ENCODE data around the gene MASP2.

The MASP2 gene

GRCh38 chr1:11052839-11053757, 6.1 kb upstream of the MASP2 start:
- TF ChIP-seq CREB1 (IDR thresholded peaks at IDR 0.05; ENCODE audit: low read depth) (no peak), USF1 (IDR thresholded peaks at IDR 0.05) (no peak), TEAD4 (IDR thresholded peaks at IDR 0.05) (no peak), EP300 (IDR thresholded peaks at IDR 0.05; ENCODE audit: borderline replicate concordance) (no peak), ZBTB7A (IDR thresholded peaks at IDR 0.05; ENCODE audit: low read depth) (no peak), TCF12 (IDR thresholded peaks at IDR 0.05; ENCODE audit: low read depth) (no peak), REST (IDR thresholded peaks at IDR 0.05; ENCODE audit: low read depth) (no peak), NFIC (IDR thresholded peaks at IDR 0.05) (no peak), RAD21 (IDR thresholded peaks at IDR 0.05; ENCODE audit: low read depth) (no peak), CEBPB (IDR thresholded peaks at IDR 0.05) (no peak), MAX (IDR thresholded peaks at IDR 0.05) (no peak), TAF1 (IDR thresholded peaks at IDR 0.05; ENCODE audit: low read depth) (no peak), EGR1 (IDR thresholded peaks at IDR 0.05) (no peak), YY1 (IDR thresholded peaks at IDR 0.05; ENCODE audit: low read depth) (no peak), FOXM1 (IDR thresholded peaks at IDR 0.05; ENCODE audit: borderline replicate concordance, low read depth) (no peak)

- TF ChIP-seq EP300 (IDR thresholded peaks at IDR 0.05; ENCODE audit: borderline replicate concordance) (no peak), CEBPB (IDR thresholded peaks at IDR 0.05) (no peak), YY1 (IDR thresholded peaks at IDR 0.05; ENCODE audit: low read depth) (no peak), MAX (IDR thresholded peaks at IDR 0.05) (no peak), USF1 (IDR thresholded peaks at IDR 0.05) (no peak), TAF1 (IDR thresholded peaks at IDR 0.05; ENCODE audit: low read depth) (no peak), CREB1 (IDR thresholded peaks at IDR 0.05; ENCODE audit: low read depth) (no peak), FOXM1 (IDR thresholded peaks at IDR 0.05; ENCODE audit: borderline replicate concordance, low read depth) (no peak), REST (IDR thresholded peaks at IDR 0.05; ENCODE audit: low read depth) (no peak), TEAD4 (IDR thresholded peaks at IDR 0.05) (no peak), TCF12 (IDR thresholded peaks at IDR 0.05; ENCODE audit: low read depth) (no peak), NFIC (IDR thresholded peaks at IDR 0.05) (no peak), EGR1 (IDR thresholded peaks at IDR 0.05) (no peak), RAD21 (IDR thresholded peaks at IDR 0.05; ENCODE audit: low read depth) (no peak), ZBTB7A (IDR thresholded peaks at IDR 0.05; ENCODE audit: low read depth) (no peak)
These were observed 4.9 kb upstream of the MASP2 start for GRCh38 chr1:11051781-11052511.

- no peak for TF ChIP-seq TCF12 (IDR thresholded peaks at IDR 0.05; ENCODE audit: low read depth)
- TF ChIP-seq MAX (IDR thresholded peaks at IDR 0.05) = no peak
- TF ChIP-seq TAF1 (IDR thresholded peaks at IDR 0.05; ENCODE audit: low read depth) = no peak
- TF ChIP-seq EGR1 (IDR thresholded peaks at IDR 0.05) = no peak
- TF ChIP-seq ZBTB7A (IDR thresholded peaks at IDR 0.05; ENCODE audit: low read depth) = no peak
- TF ChIP-seq EP300 (IDR thresholded peaks at IDR 0.05; ENCODE audit: borderline replicate concordance) = no peak
- TF ChIP-seq NFIC (IDR thresholded peaks at IDR 0.05) = no peak
- no peak for TF ChIP-seq YY1 (IDR thresholded peaks at IDR 0.05; ENCODE audit: low read depth)
- TF ChIP-seq TEAD4 (IDR thresholded peaks at IDR 0.05) = no peak
- no peak for TF ChIP-seq REST (IDR thresholded peaks at IDR 0.05; ENCODE audit: low read depth)
- TF ChIP-seq USF1 (IDR thresholded peaks at IDR 0.05) = no peak
- no peak for TF ChIP-seq RAD21 (IDR thresholded peaks at IDR 0.05; ENCODE audit: low read depth)
- no peak for TF ChIP-seq CREB1 (IDR thresholded peaks at IDR 0.05; ENCODE audit: low read depth)
- no peak for TF ChIP-seq FOXM1 (IDR thresholded peaks at IDR 0.05; ENCODE audit: borderline replicate concordance, low read depth)
- TF ChIP-seq CEBPB (IDR thresholded peaks at IDR 0.05) = no peak
These were observed 821 bp downstream of the MASP2 start for GRCh38 chr1:11046270-11046566.

Measured in Ishikawa (cell line).